Measurements from ENCODE around the gene RIN3. TPM values are rescaled to one million over a fixed set of nuclear protein-coding genes. Genes with fewer than 3 reads are reported as not detected.

The RIN3 gene
- total RNA-seq, 4 donors from 2014 or later: 6.2 to 29.8 (median 12.2) TPM

GRCh38 chr14:92658160-92658559 is 144.6 kb downstream of the RIN3 start:
- TF ChIP-seq POLR2A (IDR thresholded peaks at IDR 0.05) (no peak), CTCF (IDR thresholded peaks at IDR 0.05) (no peak)
- no peaks in the 10 kb centered on the region for H3K36me3 ChIP-seq
- H3K27me3 ChIP-seq: no peaks in the 10 kb centered on the region
- intact Hi-C loops (cut with DNase I; ENCODE audit: low total_unique reads): no loop called here
- no peak overlapping the region for H3K27ac ChIP-seq
- no peaks in the 10 kb centered on the region for H3K4me1 ChIP-seq
- no peak overlapping the region for H3K4me3 ChIP-seq
- no peak for DNase-seq
- no peaks in the 10 kb centered on the region for H3K9me3 ChIP-seq

GRCh38 chr14:92658684-92659083 is 145.1 kb downstream of the RIN3 start:
- TF ChIP-seq CTCF (IDR thresholded peaks at IDR 0.05) (no peak), POLR2A (IDR thresholded peaks at IDR 0.05) (no peak)
- DNase-seq: no peak
- H3K4me3 ChIP-seq: no peak overlapping the region
- H3K4me1 ChIP-seq: no peaks in the 10 kb centered on the region
- H3K36me3 ChIP-seq: no peaks in the 10 kb centered on the region
- no peak overlapping the region for H3K27ac ChIP-seq
- H3K9me3 ChIP-seq: no peaks in the 10 kb centered on the region
- intact Hi-C loops (cut with DNase I; ENCODE audit: low total_unique reads): no loop called here
- no peaks in the 10 kb centered on the region for H3K27me3 ChIP-seq

GRCh38 chr14:92659765-92660561 is 146.4 kb downstream of the RIN3 start:
- no peaks in the 10 kb centered on the region for H3K4me1 ChIP-seq
- H3K27ac ChIP-seq: peak overlapping the region in 1 of 2 donors; percentile 28
- no peak for DNase-seq
- no peaks in the 10 kb centered on the region for H3K9me3 ChIP-seq
- no peaks in the 10 kb centered on the region for H3K27me3 ChIP-seq
- intact Hi-C loops (cut with DNase I; ENCODE audit: low total_unique reads): no loop called here
- H3K36me3 ChIP-seq: no peaks in the 10 kb centered on the region
- TF ChIP-seq CTCF (IDR thresholded peaks at IDR 0.05): no peak
- TF ChIP-seq POLR2A (IDR thresholded peaks at IDR 0.05): no peak
- no peak overlapping the region for H3K4me3 ChIP-seq

GRCh38 chr14:92660571-92660970 is 147.0 kb downstream of the RIN3 start:
- Histone ChIP-seq H3K27ac (no peak overlapping the region), H3K4me3 (no peak overlapping the region), H3K27me3 (no peaks in the 10 kb centered on the region), H3K36me3 (no peaks in the 10 kb centered on the region), H3K9me3 (no peaks in the 10 kb centered on the region), H3K4me1 (no peaks in the 10 kb centered on the region)
- DNase-seq: no peak
- TF ChIP-seq POLR2A (IDR thresholded peaks at IDR 0.05): no peak
- TF ChIP-seq CTCF (IDR thresholded peaks at IDR 0.05): no peak
- intact Hi-C loops (cut with DNase I; ENCODE audit: low total_unique reads): no loop called here

GRCh38 chr14:92663049-92663448 is 149.5 kb downstream of the RIN3 start:
- no peaks in the 10 kb centered on the region for H3K9me3 ChIP-seq
- DNase-seq: no peak
- H3K4me1 ChIP-seq: no peaks in the 10 kb centered on the region
- H3K4me3 ChIP-seq: no peak overlapping the region
- H3K36me3 ChIP-seq: no peaks in the 10 kb centered on the region
- TF ChIP-seq POLR2A (IDR thresholded peaks at IDR 0.05) (no peak), CTCF (IDR thresholded peaks at IDR 0.05) (no peak)
- no peaks in the 10 kb centered on the region for H3K27me3 ChIP-seq
- H3K27ac ChIP-seq: no peak overlapping the region
- intact Hi-C loops (cut with DNase I; ENCODE audit: low total_unique reads): no loop called here
